Activated CD4-positive, alpha-beta T cell treated with anti-CD3 and anti-CD28 coated beads, Interleukin-2, amount 50 U/mL, for 24 hours (primary cell): ENCODE data around the gene TMEM192.
"Not testable (repeated sequence)": the region's sequence is repeated elsewhere in the genome, so short reads cannot be mapped to it uniquely, and the experiment has no call there.

ENCODE experiments used
- DNase-seq, 2 donors: peaks; one replicate each; pipeline ENCODE4 v3.0.0-alpha.2; 2020; ENCODE audit warnings: low read depth in 1 of 2, low spot score in 1 of 2

TMEM192 gene

DNA sequence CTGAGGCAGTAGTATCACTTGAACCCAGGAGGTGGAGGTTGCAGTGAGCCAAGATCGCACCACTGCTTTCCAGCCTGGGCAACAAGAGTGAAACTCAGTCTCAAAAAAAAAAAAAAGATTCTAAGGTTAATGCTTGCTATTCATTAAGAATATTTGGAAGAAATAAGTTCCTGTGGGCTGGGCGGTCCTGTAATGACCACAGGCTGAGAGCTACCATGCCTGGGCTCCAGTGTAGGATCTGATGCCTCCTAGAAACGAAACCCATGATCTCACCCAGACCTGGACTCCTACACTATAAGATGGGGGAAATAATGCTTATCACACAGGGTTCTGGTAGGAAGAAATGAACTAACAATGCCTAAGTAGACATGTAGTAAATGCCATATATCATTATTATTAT lies 17.8 kb downstream of the TMEM192 start:
- DNase-seq: no peak

- DNase-seq: not testable (repeated sequence)
Measured at GRCh38 chr4:165092187-165092586, 20.5 kb downstream of the TMEM192 start.

DNA sequence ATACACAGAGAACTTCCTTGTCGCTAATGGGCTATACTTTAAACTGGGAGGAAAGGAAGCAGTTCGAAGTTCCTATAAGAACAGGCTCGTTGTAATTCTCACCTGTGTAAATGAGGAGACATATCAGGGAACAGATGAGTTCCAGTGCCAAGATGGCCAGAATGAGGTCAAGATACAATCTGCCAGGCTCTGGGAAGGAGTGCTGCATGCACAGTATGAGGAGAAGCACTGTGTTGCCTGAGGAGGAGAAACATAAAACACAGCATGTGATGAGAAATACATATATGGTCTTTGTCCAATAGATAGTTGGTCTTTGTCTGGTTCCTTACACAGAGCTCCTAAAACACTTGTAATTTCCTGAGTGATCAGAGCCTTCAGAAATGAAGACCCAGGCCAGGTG lies 24.3 kb downstream of the TMEM192 start:
- DNase-seq: no peak

DNA sequence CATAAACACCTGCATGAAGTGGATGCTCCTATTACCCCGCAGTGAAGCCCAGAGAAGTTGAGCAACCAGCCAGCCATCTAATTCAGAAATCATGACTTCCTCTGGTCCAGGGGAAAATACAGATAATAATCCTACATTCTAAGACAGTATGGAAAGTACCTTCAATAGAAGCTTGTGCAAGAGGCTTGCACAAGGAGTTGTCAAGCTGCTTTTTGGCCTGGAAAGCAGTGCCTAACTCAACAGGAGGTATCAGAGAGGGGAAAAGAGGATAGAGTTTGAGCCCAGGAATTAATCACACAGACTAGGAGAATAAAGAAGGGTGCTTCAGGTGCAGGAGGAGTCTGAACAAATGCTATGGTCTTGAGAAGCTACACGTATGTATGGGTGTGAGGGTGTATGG lies 26.7 kb downstream of the TMEM192 start:
- no peak for DNase-seq

DNA sequence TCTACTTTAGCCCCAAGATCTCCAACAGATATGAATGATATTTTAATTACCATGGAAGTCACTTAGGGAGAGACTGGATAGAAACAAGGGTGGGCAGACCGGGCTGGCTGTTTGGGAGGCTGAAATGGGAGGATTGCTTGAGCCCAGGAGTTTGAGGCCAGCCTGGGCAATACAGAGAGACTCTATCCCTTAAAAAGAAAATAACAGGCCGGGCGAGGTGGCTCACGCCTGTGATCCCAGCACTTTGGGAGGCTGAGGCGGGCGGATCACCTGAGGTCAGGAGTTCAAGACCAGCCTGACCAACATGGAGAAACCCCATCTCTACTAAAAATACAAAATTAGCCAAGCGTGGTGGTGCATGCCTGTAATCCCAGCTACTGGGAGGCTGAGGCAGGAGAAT lies 27.9 kb downstream of the TMEM192 start:
- DNase-seq: not testable (repeated sequence)

DNA sequence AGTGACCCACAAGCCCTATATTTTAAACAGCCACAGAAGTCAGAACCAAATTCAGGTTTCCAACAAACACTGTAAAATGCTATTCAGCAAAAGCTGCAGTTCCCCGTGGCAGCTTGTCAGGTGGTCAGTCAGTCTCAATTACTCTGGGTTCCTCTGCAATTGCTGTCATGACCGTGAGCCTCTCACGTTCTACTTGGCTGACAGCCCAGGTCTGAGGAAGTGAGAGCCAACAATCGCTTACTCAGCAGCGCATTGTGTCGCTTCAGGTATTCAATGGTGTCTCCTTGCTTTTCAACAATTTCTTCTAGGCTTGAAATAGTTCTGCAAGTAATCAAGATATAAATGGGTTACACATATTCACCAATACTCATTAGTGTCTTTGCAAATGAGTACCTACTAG lies 33.2 kb downstream of the TMEM192 start:
- no peak for DNase-seq

- no peak for DNase-seq
Measured at GRCh38 chr4:165077034-165077578, 35.6 kb downstream of the TMEM192 start.

DNA sequence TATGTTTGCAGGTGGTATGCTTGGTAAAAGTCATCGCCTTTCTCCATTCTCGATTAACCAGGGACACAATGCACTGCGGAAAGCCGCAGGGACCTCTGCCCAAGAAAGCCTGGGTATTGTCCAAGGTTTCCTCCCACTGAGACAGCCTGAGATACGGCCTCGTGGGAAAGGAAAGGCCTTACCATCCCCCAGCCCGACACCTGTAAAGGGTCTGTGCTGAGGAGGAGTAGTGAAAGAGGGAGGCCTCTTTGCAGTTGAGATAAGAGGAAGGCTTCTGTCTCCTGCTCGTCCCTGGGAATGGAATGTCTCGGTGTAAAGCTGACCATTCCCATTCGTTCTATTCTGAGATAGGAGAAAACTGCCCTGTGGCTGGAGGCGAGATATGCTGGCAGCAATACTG lies 39.3 kb downstream of the TMEM192 start:
- DNase-seq: not testable (repeated sequence)

DNA sequence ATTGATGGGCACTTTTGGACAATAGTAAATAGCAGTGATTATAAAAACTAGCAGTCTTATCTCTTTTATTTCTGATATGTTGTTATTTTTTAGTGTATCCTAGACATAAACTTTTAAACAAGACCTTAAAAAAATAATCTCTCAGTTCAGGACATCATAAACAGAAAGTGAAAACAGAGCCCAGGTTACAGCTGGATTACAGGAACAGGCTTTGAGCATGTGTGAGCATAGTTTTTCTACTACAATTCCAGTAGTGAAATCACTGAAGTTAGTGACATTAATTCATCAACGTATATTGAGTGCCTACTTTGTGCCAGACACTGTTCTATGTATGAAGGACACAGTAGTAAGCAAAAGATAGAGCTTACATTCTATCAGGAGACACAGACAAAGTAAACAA lies 42.1 kb downstream of the TMEM192 start:
- no peak for DNase-seq

GRCh38 chr4:165060938-165061337 lies 51.7 kb downstream of the TMEM192 start:
- no peak for DNase-seq

GRCh38 chr4:165059386-165059785 lies 53.3 kb downstream of the TMEM192 start:
- no peak for DNase-seq

DNA sequence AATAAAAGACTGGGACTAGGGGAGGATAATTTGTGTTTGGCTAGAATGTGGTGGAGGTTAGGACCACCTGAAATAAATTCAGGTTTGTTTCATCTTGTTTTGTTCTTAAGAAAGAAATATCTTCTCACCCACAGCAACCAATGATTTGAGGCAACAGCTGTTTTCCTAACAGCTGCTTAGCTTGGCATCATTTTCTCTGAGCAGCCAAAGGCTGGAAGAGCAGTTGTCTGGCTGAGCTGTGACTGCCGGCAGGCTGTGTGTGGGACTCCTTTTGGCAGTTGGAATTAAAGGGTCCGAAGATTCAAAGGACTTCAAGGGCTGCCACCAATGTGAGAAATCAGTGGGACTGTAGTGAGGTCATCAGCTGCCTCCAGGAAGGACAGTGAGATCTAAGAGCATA lies 54.0 kb downstream of the TMEM192 start:
- no peak for DNase-seq

GRCh38 chr4:165055601-165056000 lies 57.1 kb downstream of the TMEM192 start:
- DNase-seq: no peak

GRCh38 chr4:165053645-165054044 lies 59.0 kb downstream of the TMEM192 start, which contains the start of gene TRIM75:
TRIM75 (plus strand) TSS chr4:165053866; CDS start chr4:165059148, 5,282 bp downstream.
- no peak for DNase-seq

DNA sequence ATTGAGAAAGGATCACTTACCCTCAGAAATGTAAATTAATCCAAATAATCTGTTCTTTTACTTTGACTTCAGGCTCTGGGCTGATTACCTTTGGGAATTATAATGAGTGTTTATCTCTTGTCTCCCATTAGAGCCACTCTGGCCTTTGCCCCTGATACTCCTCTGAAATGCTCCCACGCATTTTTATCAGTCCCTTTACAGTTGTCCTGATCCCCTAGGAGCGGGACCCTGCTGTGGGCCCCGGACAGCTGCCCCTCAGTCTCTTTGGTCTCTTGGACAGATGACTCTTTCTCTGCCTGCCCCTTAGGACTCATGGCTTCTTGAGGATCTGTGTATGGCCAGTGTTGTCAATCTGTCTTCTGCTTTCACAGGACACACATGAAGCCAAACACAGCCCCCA lies 60.0 kb downstream of the TMEM192 start:
- DNase-seq: no peak

- DNase-seq: no peak
Measured at GRCh38 chr4:165048170-165048569, 64.5 kb downstream of the TMEM192 start.

DNA sequence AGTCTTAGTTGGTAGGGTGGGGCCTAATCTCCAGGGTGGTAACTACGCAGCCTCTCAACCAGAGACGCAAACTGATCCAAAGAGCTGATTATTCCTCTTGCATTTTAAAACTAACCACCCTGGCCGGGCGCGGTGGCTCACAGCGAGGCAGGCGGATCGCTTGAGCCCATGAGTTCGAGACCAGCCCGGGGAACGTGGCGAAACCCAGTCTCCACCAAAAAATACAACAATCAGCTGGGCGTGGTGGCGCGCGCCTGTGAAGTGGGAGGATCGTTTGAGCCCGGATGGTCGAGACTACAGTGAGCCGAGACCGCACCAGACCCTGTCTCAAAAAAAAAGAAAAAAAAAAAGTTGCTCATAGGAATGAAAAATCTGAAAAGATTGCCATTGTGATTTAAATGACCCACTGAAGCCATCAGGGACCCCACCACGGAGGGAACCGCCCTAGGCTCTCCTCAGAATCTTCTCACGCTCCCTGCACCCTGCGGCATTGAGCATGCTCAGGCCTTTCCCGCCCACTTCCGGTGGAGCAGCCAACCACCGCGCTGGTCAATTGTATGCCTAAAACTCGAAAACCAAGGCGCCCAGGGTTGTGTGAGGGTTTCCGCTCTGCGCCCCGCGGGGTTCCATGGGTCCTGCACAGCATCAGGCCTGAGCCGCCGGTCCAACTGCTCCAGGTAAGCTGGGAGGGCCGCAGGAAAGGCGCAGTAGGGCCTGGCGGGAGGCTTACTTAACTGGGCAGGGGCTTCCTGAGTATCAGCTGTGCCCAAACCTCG lies 81.0 kb downstream of the TMEM192 start, which contains the start of gene TRIM60:
Gene TRIM60, plus strand, starts transcription at position 564 of the 776 bp plus-strand sequence. CDS start 8,074 bp downstream, outside the sequence.
- DNase-seq: no peak

GRCh38 chr4:165027762-165028402 lies 84.8 kb downstream of the TMEM192 start:
- DNase-seq: no peak

- DNase-seq: not testable (repeated sequence)
Measured at GRCh38 chr4:165025782-165026181, 86.9 kb downstream of the TMEM192 start.
